OCI-LY1 (cell line): ENCODE measurements around the gene ARHGEF28.

Experiments
- H2AFZ ChIP-seq: fragments of 200-600 bp; sonication (generic), shearing (Covaris generic); 2 replicates; pipeline ENCODE4 v1.6.0; 2014; ENCODE audit warnings: antibody characterized with exemption, mild to moderate bottlenecking, low read length
- H3F3A ChIP-seq: fragments of 200-600 bp; sonication (generic), shearing (Covaris generic); 2 replicates; pipeline ENCODE4 v1.6.0; 2014; ENCODE audit warnings: mild to moderate bottlenecking, antibody characterized with exemption, low read length, moderate library complexity; ENCODE audit not compliant: insufficient read depth
- H3K27ac ChIP-seq: fragments of 200-600 bp; sonication (generic); 2 replicates; pipeline ENCODE4 v1.5.1; 2014; ENCODE audit warnings: low read length, mixed run types, mild to moderate bottlenecking, low read depth; ENCODE audit not compliant: poor library complexity, severe bottlenecking
- H3K27me3 ChIP-seq: fragments of 200-600 bp; sonication (generic); 2 replicates; pipeline ENCODE4 v1.6.0; 2014; ENCODE audit warnings: antibody characterized with exemption, mild to moderate bottlenecking, low read length, moderate library complexity; ENCODE audit not compliant: insufficient read depth
- H3K36me3 ChIP-seq: fragments of 200-600 bp; sonication (generic); 2 replicates; pipeline ENCODE4 v1.6.1; 2014; ENCODE audit warnings: mild to moderate bottlenecking, antibody characterized with exemption, low read length, moderate library complexity, mixed read lengths; ENCODE audit not compliant: insufficient read depth
- H3K4me1 ChIP-seq: fragments of 200-600 bp; sonication (generic); 2 replicates; pipeline ENCODE4 v1.5.1; 2014; ENCODE audit warnings: mild to moderate bottlenecking, low read length, moderate library complexity; ENCODE audit not compliant: insufficient read depth, severe bottlenecking
- H3K4me2 ChIP-seq: fragments of 200-600 bp; sonication (generic), shearing (Covaris generic); 2 replicates; pipeline ENCODE4 v1.6.1; 2014; ENCODE audit warnings: low read length
- H3K4me3 ChIP-seq: fragments of 200-600 bp; sonication (generic); 2 replicates; pipeline ENCODE4 v1.5.1; 2014; ENCODE audit warnings: low read length, low read depth, mild to moderate bottlenecking, mixed read lengths; ENCODE audit not compliant: poor library complexity, severe bottlenecking
- H3K79me2 ChIP-seq: fragments of 200-600 bp; shearing (Covaris generic); 2 replicates; pipeline ENCODE4 v1.6.1; 2016; ENCODE audit warnings: mixed run types, low read length, mixed read lengths; ENCODE audit not compliant: insufficient read depth
- H3K9ac ChIP-seq: fragments of 200-600 bp; sonication (generic), shearing (Covaris generic); 2 replicates; pipeline ENCODE4 v1.6.1; 2014; ENCODE audit warnings: mild to moderate bottlenecking, low read length, mixed read lengths
- H3K9me2 ChIP-seq: fragments of 200-600 bp; sonication (generic), shearing (Covaris generic); 2 replicates; pipeline ENCODE4 v1.6.1; 2014; ENCODE audit warnings: low read depth, mild to moderate bottlenecking, low read length, mixed read lengths
- H3K9me3 ChIP-seq: fragments of 200-600 bp; shearing (Covaris generic); 2 replicates; pipeline ENCODE4 v1.6.1; 2014; ENCODE audit warnings: low read length, mixed read lengths
- H4K20me1 ChIP-seq: fragments of 200-600 bp; sonication (generic), shearing (Covaris generic); 2 replicates; pipeline ENCODE4 v1.6.0; 2016; ENCODE audit warnings: mild to moderate bottlenecking, low read length; ENCODE audit not compliant: insufficient read depth
- EZH2 ChIP-seq: fragments of 200-600 bp; sonication (generic), shearing (Covaris generic); IDR thresholded peaks from 2 replicates; pipeline ENCODE4 v1.8.0; 2017; ENCODE audit warnings: borderline replicate concordance, mixed run types, mild to moderate bottlenecking, antibody characterized with exemption, low read length, moderate library complexity, mixed read lengths
- TF ChIP-seq, protein P1 (sequence below): fragments of 200-600 bp; sonication (generic), shearing (Covaris generic); IDR thresholded peaks from 2 replicates; pipeline ENCODE4 v1.5.1; 2017; ENCODE audit warnings: mild to moderate bottlenecking, antibody characterized with exemption, low read length, moderate library complexity, mixed read lengths

Gene ARHGEF28

DNA sequence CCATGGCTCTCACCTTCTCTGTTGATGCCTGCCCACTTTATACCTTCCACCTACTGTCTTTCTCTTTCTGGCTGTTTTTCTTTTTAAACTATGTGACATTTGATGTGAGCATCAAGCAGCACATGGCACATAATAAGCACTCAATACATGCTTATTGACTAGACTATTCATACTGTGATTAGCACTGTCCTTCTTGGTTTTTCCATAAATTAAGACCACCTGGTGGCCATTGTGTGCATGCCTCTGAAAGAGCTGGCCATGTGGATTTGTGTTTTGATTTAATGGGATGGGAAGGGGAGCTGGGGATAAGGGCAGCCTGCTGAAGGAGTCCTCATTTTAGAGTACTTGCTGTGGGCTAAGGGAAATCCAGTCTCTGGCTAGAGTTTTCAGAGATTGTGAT is 79.4 kb downstream of the ARHGEF28 start:
- H3K27ac ChIP-seq: no peak overlapping the region
- H3K9me2 ChIP-seq: no peaks in the 10 kb centered on the region
- no peaks in the 10 kb centered on the region for H3K36me3 ChIP-seq
- TF ChIP-seq, protein P1, sequence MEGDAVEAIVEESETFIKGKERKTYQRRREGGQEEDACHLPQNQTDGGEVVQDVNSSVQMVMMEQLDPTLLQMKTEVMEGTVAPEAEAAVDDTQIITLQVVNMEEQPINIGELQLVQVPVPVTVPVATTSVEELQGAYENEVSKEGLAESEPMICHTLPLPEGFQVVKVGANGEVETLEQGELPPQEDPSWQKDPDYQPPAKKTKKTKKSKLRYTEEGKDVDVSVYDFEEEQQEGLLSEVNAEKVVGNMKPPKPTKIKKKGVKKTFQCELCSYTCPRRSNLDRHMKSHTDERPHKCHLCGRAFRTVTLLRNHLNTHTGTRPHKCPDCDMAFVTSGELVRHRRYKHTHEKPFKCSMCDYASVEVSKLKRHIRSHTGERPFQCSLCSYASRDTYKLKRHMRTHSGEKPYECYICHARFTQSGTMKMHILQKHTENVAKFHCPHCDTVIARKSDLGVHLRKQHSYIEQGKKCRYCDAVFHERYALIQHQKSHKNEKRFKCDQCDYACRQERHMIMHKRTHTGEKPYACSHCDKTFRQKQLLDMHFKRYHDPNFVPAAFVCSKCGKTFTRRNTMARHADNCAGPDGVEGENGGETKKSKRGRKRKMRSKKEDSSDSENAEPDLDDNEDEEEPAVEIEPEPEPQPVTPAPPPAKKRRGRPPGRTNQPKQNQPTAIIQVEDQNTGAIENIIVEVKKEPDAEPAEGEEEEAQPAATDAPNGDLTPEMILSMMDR: no peak
- TF ChIP-seq EZH2: no peak
- no peaks in the 10 kb centered on the region for H4K20me1 ChIP-seq
- H3K4me2 ChIP-seq: no peak overlapping the region
- no peaks in the 10 kb centered on the region for H3K27me3 ChIP-seq
- H3K9me3 ChIP-seq: no peaks in the 10 kb centered on the region
- no peaks in the 10 kb centered on the region for H3F3A ChIP-seq
- no peaks in the 10 kb centered on the region for H3K4me1 ChIP-seq
- H3K79me2 ChIP-seq: no peaks in the 10 kb centered on the region
- H3K9ac ChIP-seq: no peak overlapping the region
- H2AFZ ChIP-seq: no peak overlapping the region
- no peak overlapping the region for H3K4me3 ChIP-seq

DNA sequence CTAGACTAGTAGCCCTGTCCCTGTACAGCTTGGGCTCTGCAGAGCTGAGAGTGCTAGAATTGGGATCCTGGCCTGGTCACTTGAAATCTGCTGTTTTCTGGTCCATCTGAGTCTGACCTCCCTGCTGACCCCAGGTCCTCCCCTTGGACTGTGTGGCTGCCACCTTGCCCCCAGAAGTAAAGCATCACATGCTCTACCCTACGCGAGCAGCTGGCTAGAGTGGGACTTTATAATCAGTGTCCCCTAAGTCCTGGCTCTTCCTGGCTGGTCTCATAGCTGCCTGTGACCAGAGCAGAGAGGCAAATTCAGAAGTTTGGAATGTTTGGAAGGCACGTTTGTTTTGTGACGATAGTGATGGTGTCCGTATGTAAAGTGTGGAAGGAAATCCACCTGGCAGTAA is 81.0 kb downstream of the ARHGEF28 start:
- Histone ChIP-seq H3K4me2 (no peak overlapping the region), H3K4me3 (no peak overlapping the region), H3K36me3 (no peaks in the 10 kb centered on the region), H3F3A (no peaks in the 10 kb centered on the region), H3K27me3 (no peaks in the 10 kb centered on the region), H3K4me1 (no peaks in the 10 kb centered on the region), H3K9me2 (no peaks in the 10 kb centered on the region), H4K20me1 (no peaks in the 10 kb centered on the region), H2AFZ (no peak overlapping the region), H3K27ac (no peak overlapping the region), H3K9me3 (no peaks in the 10 kb centered on the region), H3K9ac (no peak overlapping the region), H3K79me2 (no peaks in the 10 kb centered on the region)
- no peak for TF ChIP-seq EZH2
- TF ChIP-seq, protein P1: no peak

DNA sequence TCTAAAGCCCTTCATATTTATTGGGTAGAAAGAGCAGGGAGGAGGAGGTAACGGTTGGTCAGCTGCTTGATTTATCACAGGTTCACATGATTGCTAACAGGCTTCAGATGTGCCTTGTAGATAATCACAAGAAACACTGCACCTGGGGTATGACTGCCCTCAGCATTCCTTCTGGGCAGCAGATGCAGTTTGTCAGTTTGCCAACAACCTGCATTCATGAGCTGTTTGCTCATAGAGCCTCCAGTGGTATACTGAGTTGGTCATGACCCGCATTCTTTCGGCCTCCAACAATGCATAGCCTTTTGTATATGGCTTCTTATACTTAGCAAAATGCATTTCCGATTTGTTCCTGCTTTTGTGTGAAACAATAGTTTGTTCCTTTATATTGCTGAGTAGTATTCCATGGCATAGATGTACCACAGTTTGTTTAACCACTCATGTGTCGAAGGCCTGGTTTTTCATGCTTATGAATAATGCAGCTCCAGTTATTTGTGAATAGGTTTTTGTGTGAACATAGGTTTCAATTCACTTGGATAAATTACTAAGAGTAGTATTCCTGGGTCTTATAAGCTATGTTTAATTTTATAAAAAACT is 83.6 kb downstream of the ARHGEF28 start:
- Histone ChIP-seq H3K4me3 (no peak overlapping the region), H4K20me1 (no peaks in the 10 kb centered on the region), H3K36me3 (no peaks in the 10 kb centered on the region), H3K79me2 (no peaks in the 10 kb centered on the region), H3K9me3 (no peaks in the 10 kb centered on the region), H3K27me3 (no peaks in the 10 kb centered on the region), H3K9me2 (no peaks in the 10 kb centered on the region), H3K27ac (no peak overlapping the region), H3K4me1 (no peaks in the 10 kb centered on the region), H3F3A (no peaks in the 10 kb centered on the region), H3K9ac (no peak overlapping the region), H3K4me2 (no peak overlapping the region), H2AFZ (no peak overlapping the region)
- TF ChIP-seq, protein P1: no peak
- no peak for TF ChIP-seq EZH2
